HG02870 (cell line): ENCODE results near the gene ITGA5.
"Not testable (repeated sequence)": the region's sequence is repeated elsewhere in the genome, so short reads cannot be mapped to it uniquely, and the experiment has no call there.

Source experiments
- ATAC-seq: cut with Tn5 transposase; IDR thresholded peaks from one replicate; pipeline ENCODE4 v1.9.1; 2021; ENCODE audit warnings: mild to moderate bottlenecking, moderate library complexity; ENCODE audit not compliant: unreplicated experiment

The ITGA5 gene

GRCh38 chr12:54357506-54358190 lies 61.4 kb downstream of the ITGA5 start:
- no peak for ATAC-seq

GRCh38 chr12:54356951-54357356 lies 62.1 kb downstream of the ITGA5 start:
- no peak for ATAC-seq

- no peak for ATAC-seq
These were observed 62.8 kb downstream of the ITGA5 start for GRCh38 chr12:54356228-54356627.

DNA sequence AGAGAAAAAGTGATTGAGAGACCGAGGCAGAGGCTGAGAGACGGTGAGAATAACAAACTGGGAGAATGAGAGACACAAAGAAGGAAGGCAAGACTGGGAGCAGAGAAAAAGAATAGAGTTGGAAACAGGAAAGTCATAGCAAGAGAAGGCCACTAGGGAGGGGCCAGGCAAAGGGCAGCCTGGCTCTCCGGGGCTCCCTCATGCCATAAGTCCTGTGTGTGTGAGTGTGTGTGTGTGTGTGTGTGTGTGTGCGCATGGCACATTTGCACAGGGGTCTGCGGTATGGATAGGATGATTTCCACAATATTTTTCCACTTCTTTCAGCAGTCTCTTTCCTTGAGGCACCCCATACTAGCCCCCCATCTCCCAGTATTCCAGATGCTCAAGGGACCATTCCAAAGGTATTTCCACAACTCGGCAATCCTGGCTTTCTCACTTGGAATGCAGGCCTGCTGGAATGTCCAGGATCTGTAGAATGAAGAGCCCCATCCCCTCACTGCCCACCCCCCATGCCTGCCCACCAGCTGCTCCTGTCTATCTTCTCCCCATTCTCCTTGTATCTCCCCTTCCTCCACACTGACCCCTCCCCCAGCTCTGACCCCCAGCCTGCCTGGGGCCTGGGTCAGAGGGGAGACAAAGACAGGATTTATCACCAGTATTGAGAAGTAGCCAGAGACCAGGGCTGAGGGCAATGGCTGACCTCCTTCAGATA lies 63.8 kb downstream of the ITGA5 start:
- no peak for ATAC-seq

DNA sequence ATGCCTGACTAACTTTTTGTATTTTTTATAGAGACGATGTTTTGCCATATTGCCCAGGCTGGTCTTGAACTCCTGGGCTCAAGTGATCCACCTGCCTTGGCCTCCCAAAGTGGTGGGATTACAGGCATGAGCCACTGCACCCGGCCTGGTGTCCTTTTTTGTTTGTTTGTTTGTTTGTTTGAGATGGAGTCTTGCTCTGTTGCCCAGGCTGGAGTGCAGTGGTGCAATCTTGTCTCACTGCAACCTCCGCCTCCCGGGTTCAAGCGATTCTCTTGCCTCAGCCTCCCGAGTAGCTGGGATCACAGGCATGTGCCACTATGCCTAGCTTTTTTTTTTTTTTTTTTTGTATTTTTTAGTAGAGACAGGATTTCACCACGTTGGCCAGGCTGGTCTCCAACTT lies 64.8 kb downstream of the ITGA5 start:
- not testable (repeated sequence) for ATAC-seq

DNA sequence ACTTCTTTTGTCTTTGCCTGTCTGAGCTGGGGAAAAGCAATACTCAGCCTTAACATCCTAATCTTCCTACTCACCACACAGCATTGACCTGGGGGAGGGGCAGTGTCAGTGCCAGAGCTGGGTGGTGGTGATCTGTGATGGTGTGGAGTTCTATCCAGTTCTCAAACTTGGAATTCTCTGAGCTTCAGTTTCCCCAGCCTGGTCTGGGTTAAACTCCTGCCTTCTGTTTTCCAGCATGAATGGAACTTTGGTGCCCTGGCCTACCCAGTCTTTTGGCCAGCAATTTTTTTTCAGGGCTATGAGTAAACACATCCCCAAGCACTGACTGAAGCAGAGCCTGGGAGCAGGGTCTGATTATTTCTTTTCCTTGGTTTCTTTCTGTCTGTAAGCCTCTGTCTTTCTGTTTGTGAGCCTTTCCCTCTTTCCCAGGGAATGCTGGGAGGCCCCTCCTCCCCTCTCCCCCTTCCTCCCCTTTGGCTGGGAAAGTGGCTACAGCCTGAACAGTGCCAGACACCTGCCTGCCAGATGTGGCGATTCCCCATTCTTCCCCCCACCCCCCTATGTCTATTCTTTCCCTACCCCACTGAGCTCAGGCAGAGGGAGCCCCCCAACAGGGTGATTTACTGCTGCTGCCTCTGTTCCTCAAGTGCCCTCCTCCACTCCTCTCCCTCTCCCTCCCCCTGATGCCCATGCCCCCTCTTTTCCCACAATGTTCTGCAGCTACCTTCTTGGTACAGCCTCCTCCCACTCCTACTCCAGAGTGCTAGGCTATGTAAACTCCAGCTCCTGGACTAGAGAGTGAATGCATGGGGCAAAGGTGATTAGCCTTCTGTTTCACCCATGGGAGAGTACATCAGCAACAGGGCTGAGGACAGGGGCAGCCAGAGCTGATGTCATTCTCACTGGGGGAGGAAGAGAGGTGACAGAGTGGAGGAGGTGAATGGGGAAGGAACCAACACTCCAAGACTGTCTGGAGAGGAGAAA lies 65.9 kb downstream of the ITGA5 start:
- no peak for ATAC-seq

DNA sequence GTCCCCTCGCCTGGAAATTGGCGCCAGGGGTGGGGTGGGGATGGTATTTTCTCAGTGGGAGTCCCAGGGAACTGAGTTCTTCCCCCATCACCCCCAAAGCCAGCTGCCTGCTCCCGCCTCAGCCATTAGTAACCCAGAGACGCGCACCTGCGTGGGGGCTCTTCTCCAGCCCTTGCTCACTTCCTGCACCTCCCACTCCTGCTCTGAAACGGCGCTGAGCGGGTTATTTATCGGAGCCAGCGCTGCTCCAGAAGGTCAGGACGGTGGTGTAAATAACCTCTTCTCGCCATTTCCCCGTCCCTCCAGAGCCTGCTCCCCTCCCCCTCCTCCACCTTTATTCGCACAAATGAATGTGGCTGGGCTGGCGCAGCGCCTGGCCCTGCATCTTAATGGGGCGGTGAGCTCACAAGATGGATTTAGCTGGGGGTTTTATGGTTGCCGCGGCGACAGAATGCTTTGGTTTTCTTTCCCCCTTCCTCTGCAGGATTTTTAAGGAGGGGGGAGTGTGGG lies 67.0 kb downstream of the ITGA5 start:
- no peak for ATAC-seq

- ATAC-seq, result no peak
These were observed 67.7 kb downstream of the ITGA5 start for GRCh38 chr12:54351341-54351740.

DNA sequence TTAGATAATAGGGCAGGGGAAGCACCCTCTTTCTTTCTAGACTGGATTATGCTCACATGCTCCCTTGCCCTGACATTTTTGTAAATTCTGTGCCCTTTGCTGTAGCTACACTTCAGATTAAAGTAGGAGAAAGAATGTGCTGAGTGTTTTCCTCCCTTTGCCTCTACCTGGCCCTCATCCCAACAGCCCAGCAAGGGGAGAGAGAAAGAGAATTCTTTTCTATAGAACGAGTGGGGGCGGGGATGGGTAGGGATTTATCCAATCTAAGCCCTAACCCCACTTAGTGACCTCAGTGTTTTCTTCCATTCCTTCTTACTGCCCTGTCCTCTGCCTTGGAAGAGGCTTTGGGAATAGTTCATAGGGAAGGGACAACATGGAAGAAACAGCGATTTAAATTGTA lies 68.3 kb downstream of the ITGA5 start:
- ATAC-seq, result no peak

- ATAC-seq, result no peak
These were observed 69.4 kb downstream of the ITGA5 start for GRCh38 chr12:54349679-54350078.

GRCh38 chr12:54349036-54349435 lies 70.0 kb downstream of the ITGA5 start:
- no peak for ATAC-seq
